Hepatic stellate cell (primary cell): ENCODE data around the gene TMEM25.

Experiments
- DNase-seq: peaks from one replicate; pipeline ENCODE4 v3.0.0; 2011; ENCODE audit warnings: low spot score

The TMEM25 gene

GRCh38 chr11:118581057-118581456 is 50.1 kb downstream of the TMEM25 start:
- no peak for DNase-seq
